K562 (cell line): Measurements from ENCODE around the gene LPIN3. TPM values are rescaled to one million over a fixed set of nuclear protein-coding genes. Genes with fewer than 3 reads are reported as not detected.

Experiments
- CXXC5 ChIP-seq: fragments of 250-450 bp; sonication (Bioruptor Pico); IDR thresholded peaks from 2 replicates; pipeline ENCODE4 v1.8.0; 2022; ENCODE audit warnings: inconsistent platforms, mild to moderate bottlenecking, moderate library complexity
- E2F4 ChIP-seq: sonication (generic); formaldehyde crosslinking; IDR thresholded peaks from 2 replicates; pipeline ENCODE4 v1.8.0; 2022; ENCODE audit warnings: mild to moderate bottlenecking, low read depth, missing genetic modification reagents
- E2F6 ChIP-seq, 2 experiments: IDR thresholded peaks; 2 replicates each; pipeline ENCODE4 v1.6.1; 2011; ENCODE audit warnings: borderline replicate concordance in 1 of 2, control low read depth in 1 of 2, low read depth in 1 of 2, low read length in 1 of 2, mild to moderate bottlenecking in 1 of 2, mixed read lengths in 1 of 2, moderate library complexity in 1 of 2; ENCODE audit not compliant: insufficient read depth in 1 of 2, insufficient read length in 1 of 2, poor library complexity in 1 of 2, severe bottlenecking in 1 of 2; ENCODE audit errors: extremely low read depth in 1 of 2
- ETV5 ChIP-seq: sonication (generic); formaldehyde crosslinking; IDR thresholded peaks from 2 replicates; pipeline ENCODE4 v1.4.0; 2020; ENCODE audit warnings: low read depth, mild to moderate bottlenecking, missing genetic modification reagents
- KLF1 ChIP-seq: fragments of 450-650 bp; IDR thresholded peaks from 2 replicates; pipeline ENCODE4 v1.6.1; 2016; ENCODE audit warnings: missing genetic modification characterization, missing compliant biosample characterization
- L3MBTL2 ChIP-seq: fragments of 450-650 bp; IDR thresholded peaks from 2 replicates; pipeline ENCODE4 v1.6.1; 2016; ENCODE audit warnings: mild to moderate bottlenecking, moderate library complexity
- MTA2 ChIP-seq: fragments of 450-650 bp; IDR thresholded peaks from 2 replicates; pipeline ENCODE4 v1.6.1; 2016; ENCODE audit warnings: low read depth
- NR2C2 ChIP-seq, 2 experiments: fragments of 200-800 bp in 1 of 2; sonication (Bioruptor generic) in 1 of 2; sonication (generic) in 1 of 2; formaldehyde crosslinking in 1 of 2; IDR thresholded peaks; 2 replicates each; pipeline versions ENCODE4 v1.6.1 to v1.8.0; 2016 to 2022; ENCODE audit warnings: mild to moderate bottlenecking in 1 of 2, missing compliant biosample characterization in 1 of 2, missing genetic modification characterization in 1 of 2, missing genetic modification reagents in 1 of 2
- PHB2 ChIP-seq: fragments of 450-650 bp; IDR thresholded peaks from 2 replicates; pipeline ENCODE4 v1.6.1; 2017; ENCODE audit warnings: low read depth
- POLR3A ChIP-seq: IDR thresholded peaks from 2 replicates; pipeline ENCODE4 v1.6.1; 2011; ENCODE audit warnings: borderline replicate concordance, mild to moderate bottlenecking, moderate library complexity; ENCODE audit not compliant: insufficient read length, insufficient read depth; ENCODE audit errors: extremely low read depth
- SIN3A ChIP-seq, 2 experiments: fragments of 150-350 bp in 1 of 2; IDR thresholded peaks; 2 replicates each; pipeline ENCODE4 v1.6.1; 2011 to 2016; ENCODE audit warnings: borderline replicate concordance in 2 of 2, low read depth in 2 of 2, low read length in 2 of 2, mild to moderate bottlenecking in 2 of 2, moderate library complexity in 2 of 2; ENCODE audit not compliant: control insufficient read depth in 1 of 2
- YY1 ChIP-seq, 3 experiments: IDR thresholded peaks; 2 replicates each; pipeline ENCODE4 v1.6.1; 2011; ENCODE audit warnings: low read length in 2 of 3, mild to moderate bottlenecking in 2 of 3, moderate library complexity in 2 of 3, borderline replicate concordance in 1 of 3, control low read depth in 1 of 3, low read depth in 1 of 3; ENCODE audit not compliant: insufficient read depth in 3 of 3, insufficient replicate concordance in 2 of 3, control insufficient read depth in 1 of 3, insufficient read length in 1 of 3; ENCODE audit errors: extremely low read depth in 1 of 3
- polyA plus RNA-seq, 8 experiments: library from polyadenylated mRNA; depleted of rRNA in 4 of 8; stranded (reverse) in 5 of 8; unstranded in 3 of 8; fragments of >200 nt; fragmentation: Nextera tagmentation in 2 of 8; fragmentation: Illumina TruSeq in 1 of 8; extraction: Ambion mirVana in 2 of 8; extraction: Trizol in 1 of 8; gene quantifications; 2 replicates each; pipeline versions ENCODE4 v1.2.1 to v1.2.3, GENCODE V29; 2011 to 2014; ENCODE audit warnings: inconsistent platforms in 1 of 8, missing spikeins in 1 of 8
- total RNA-seq, 7 experiments: library from RNA; depleted of rRNA in 6 of 7; stranded (reverse); fragments of >200 nt in 6 of 7; fragmentation: Illumina TruSeq in 2 of 7; extraction: Trizol in 2 of 7; gene quantifications; 2 replicates each; pipeline versions ENCODE4 v1.2.1 to v1.2.3, GENCODE V29; 2011 to 2021; ENCODE audit warnings: low replicate concordance in 1 of 7
- TF ChIP-seq, protein P1 (sequence below), 2 experiments: IDR thresholded peaks in 1 of 2; conservative IDR thresholded peaks in 1 of 2; 2 replicates each; pipeline ENCODE4 v1.6.1; 2016; ENCODE audit warnings: low read depth in 2 of 2, mild to moderate bottlenecking in 1 of 2, missing compliant biosample characterization in 1 of 2, missing genetic modification characterization in 1 of 2, moderate library complexity in 1 of 2
- TF ChIP-seq, protein P2 (sequence below): sonication (generic); formaldehyde crosslinking; IDR thresholded peaks from 2 replicates; pipeline ENCODE4 v1.9.0; 2022; ENCODE audit warnings: mild to moderate bottlenecking, missing genetic modification reagents
- TF ChIP-seq, protein P3 (sequence below), 2 experiments: fragments of 450-650 bp; conservative IDR thresholded peaks; 2 replicates each; pipeline ENCODE4 v1.6.1; 2017; ENCODE audit warnings: mild to moderate bottlenecking in 2 of 2, moderate library complexity in 2 of 2

The LPIN3 gene
- total and polyA plus RNA-seq, 9 of the 15 experiments (the other 6 are each of a cell fraction or from before 2014, with no cell fraction given), result 2.2 to 10.4 (median 5.9) TPM

- TF ChIP-seq, protein P1, sequence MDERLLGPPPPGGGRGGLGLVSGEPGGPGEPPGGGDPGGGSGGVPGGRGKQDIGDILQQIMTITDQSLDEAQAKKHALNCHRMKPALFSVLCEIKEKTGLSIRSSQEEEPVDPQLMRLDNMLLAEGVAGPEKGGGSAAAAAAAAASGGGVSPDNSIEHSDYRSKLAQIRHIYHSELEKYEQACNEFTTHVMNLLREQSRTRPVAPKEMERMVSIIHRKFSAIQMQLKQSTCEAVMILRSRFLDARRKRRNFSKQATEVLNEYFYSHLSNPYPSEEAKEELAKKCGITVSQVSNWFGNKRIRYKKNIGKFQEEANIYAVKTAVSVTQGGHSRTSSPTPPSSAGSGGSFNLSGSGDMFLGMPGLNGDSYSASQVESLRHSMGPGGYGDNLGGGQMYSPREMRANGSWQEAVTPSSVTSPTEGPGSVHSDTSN (CRISPR knock-in tag; IDR thresholded peaks at IDR 0.05; ENCODE audit: low read depth), result no peak
- TF ChIP-seq, protein P1 (tag; conservative IDR thresholded peaks at IDR 0.05; ENCODE audit: low read depth), result peak; percentile 69
- TF ChIP-seq ETV5, result no peak
- 0 out of 2 replicates have a peak, but pooled peaks have one; percentile 13 for TF ChIP-seq MTA2
- TF ChIP-seq, protein P2, sequence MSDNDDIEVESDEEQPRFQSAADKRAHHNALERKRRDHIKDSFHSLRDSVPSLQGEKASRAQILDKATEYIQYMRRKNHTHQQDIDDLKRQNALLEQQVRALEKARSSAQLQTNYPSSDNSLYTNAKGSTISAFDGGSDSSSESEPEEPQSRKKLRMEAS, result peak; percentile 84
- TF ChIP-seq, protein P3, sequence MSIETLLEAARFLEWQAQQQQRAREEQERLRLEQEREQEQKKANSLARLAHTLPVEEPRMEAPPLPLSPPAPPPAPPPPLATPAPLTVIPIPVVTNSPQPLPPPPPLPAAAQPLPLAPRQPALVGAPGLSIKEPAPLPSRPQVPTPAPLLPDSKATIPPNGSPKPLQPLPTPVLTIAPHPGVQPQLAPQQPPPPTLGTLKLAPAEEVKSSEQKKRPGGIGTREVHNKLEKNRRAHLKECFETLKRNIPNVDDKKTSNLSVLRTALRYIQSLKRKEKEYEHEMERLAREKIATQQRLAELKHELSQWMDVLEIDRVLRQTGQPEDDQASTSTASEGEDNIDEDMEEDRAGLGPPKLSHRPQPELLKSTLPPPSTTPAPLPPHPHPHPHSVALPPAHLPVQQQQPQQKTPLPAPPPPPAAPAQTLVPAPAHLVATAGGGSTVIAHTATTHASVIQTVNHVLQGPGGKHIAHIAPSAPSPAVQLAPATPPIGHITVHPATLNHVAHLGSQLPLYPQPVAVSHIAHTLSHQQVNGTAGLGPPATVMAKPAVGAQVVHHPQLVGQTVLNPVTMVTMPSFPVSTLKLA (conservative IDR thresholded peaks at IDR 0.05), result peak; percentile 71 to 87
- TF ChIP-seq NR2C2 (CRISPR knock-in tag; IDR thresholded peaks at IDR 0.05), result peak; percentile 56; the same call in 1 of the 2 replicates
- TF ChIP-seq NR2C2 (tag; IDR thresholded peaks at IDR 0.05), result no peak; the same call in 1 of the 2 replicates
- no peak for TF ChIP-seq POLR3A
- TF ChIP-seq L3MBTL2, result peak; percentile 54
- TF ChIP-seq CXXC5, result 0 out of 2 replicates have a peak, but pooled peaks have one; percentile 16
- no peak for TF ChIP-seq PHB2
- peak in 1 of 3 experiments; percentile 15 for TF ChIP-seq YY1 (IDR thresholded peaks at IDR 0.05; ENCODE audit: borderline replicate concordance in 1 of 3, control insufficient read depth in 1 of 3, extremely low read depth in 1 of 3, insufficient read depth in 3 of 3, insufficient read length in 1 of 3, insufficient replicate concordance in 2 of 3, low read depth in 1 of 3, low read length in 2 of 3)
- peak; percentile 37; the same call in 1 of the 2 replicates for TF ChIP-seq KLF1 (tag)
- TF ChIP-seq E2F6 (IDR thresholded peaks at IDR 0.05; ENCODE audit: borderline replicate concordance in 1 of 2, extremely low read depth in 1 of 2, insufficient read depth in 1 of 2, insufficient read length in 1 of 2, low read depth in 1 of 2, low read length in 1 of 2, poor library complexity in 1 of 2, severe bottlenecking in 1 of 2), result peak; percentile 31 to 44
- TF ChIP-seq E2F4 (CRISPR knock-in tag), result 0 out of 2 replicates have a peak, but pooled peaks have one; percentile 42
- peak in 1 of 2 experiments; percentile 68; a peak in 1 of 4 replicates for TF ChIP-seq SIN3A (IDR thresholded peaks at IDR 0.05; ENCODE audit: borderline replicate concordance in 2 of 2, control insufficient read depth in 1 of 2, low read depth in 2 of 2, low read length in 2 of 2)
These were observed 23.7 kb upstream of the LPIN3 start (continued) for GRCh38 chr20:41316602-41317545.
